H1 (cell line): ENCODE results near the gene CLEC4E. TPM values are rescaled to one million over a fixed set of nuclear protein-coding genes. Genes with fewer than 3 reads are reported as not detected.

Experiments used
- SIN3A ChIP-seq, 2 experiments: IDR thresholded peaks in 1 of 2; conservative IDR thresholded peaks in 1 of 2; 2 replicates each; pipeline ENCODE4 v1.6.1; 2011 to 2012; ENCODE audit warnings: low read length in 2 of 2, improper control_type of control experiment in 1 of 2, low read depth in 1 of 2, mild to moderate bottlenecking in 1 of 2
- SIX5 ChIP-seq: IDR thresholded peaks from 2 replicates; pipeline ENCODE4 v1.6.1; 2011; ENCODE audit warnings: mild to moderate bottlenecking, low read depth, low read length
- polyA plus RNA-seq, 7 experiments: library from polyadenylated mRNA; depleted of rRNA in 3 of 7; stranded (reverse) in 5 of 7; unstranded in 2 of 7; fragments of >200 nt in 5 of 7; fragments of 200-250 nt in 2 of 7; gene quantifications; 1 replicate in 5 of 7; 2 replicates in 1 of 7; 4 replicates in 1 of 7; pipeline versions ENCODE4 v1.2.1 to v1.2.3, GENCODE V29; 2011 to 2013; ENCODE audit warnings: missing spikeins in 2 of 7, mixed read lengths in 2 of 7
- total RNA-seq: library from RNA; stranded (reverse); fragmentation: NEBNext Ultra II Directional; extraction: Animal tissue kit (Norgen Biotek cat#: 25700); gene quantifications from 2 replicates; pipeline ENCODE4 v1.2.1, GENCODE V29; 2021

Gene CLEC4E
- total and polyA plus RNA-seq, 2 of the 8 experiments (the other 6 are each of a cell fraction or from before 2014, with no cell fraction given) = 0.03 TPM; not detected in 1

- TF ChIP-seq SIN3A (conservative IDR thresholded peaks at IDR 0.05 in 1 of 2, IDR thresholded peaks at IDR 0.05 in 1 of 2; ENCODE audit: low read depth in 1 of 2, low read length in 2 of 2) (no peak), SIX5 (no peak)
Observed at GRCh38 chr12:8517971-8518370, 22.7 kb downstream of the CLEC4E start (continued).
